GM12892 (cell line): ENCODE data around the gene KIF3A.

ENCODE experiments used
- POLR2A ChIP-seq: IDR thresholded peaks from 2 replicates; pipeline ENCODE4 v1.6.1; 2011; ENCODE audit warnings: low read depth, low read length, control low read depth
- POLR2AphosphoS5 ChIP-seq: IDR thresholded peaks from 2 replicates; pipeline ENCODE4 v1.6.1; 2011; ENCODE audit warnings: low read depth, low read length, control low read depth

GRCh38 chr5:132678735-132679134 lies 58.6 kb downstream of the KIF3A start:
- TF ChIP-seq POLR2A (no peak), POLR2AphosphoS5 (no peak)
